ENCODE measurements around the gene IQCN.

- TF ChIP-seq CTCF (IDR thresholded peaks at IDR 0.05; ENCODE audit: low read depth, low read length, poor library complexity, severe bottlenecking) (no peak), EZH2phosphoT487 (IDR thresholded peaks at IDR 0.05; ENCODE audit: borderline replicate concordance, low read length) (no peak)
Measured at GRCh38 chr19:18266771-18267686, 7.2 kb downstream of the IQCN start.
